Esophagus muscularis mucosa (tissue), 3 donors: ENCODE data around the gene OAT.

Experiments
- CTCF ChIP-seq, 3 experiments: fragments of 200-600 bp in 2 of 3; fragments of 450-650 bp in 1 of 3; sonication (generic) in 2 of 3; IDR thresholded peaks; one replicate each; pipeline ENCODE4 v1.5.1; 2017 to 2019; ENCODE audit warnings: antibody characterized with exemption in 3 of 3, mild to moderate bottlenecking in 2 of 3, moderate library complexity in 1 of 3
- POLR2A ChIP-seq: fragments of 450-650 bp; IDR thresholded peaks from one replicate; pipeline ENCODE4 v1.6.1; 2017; ENCODE audit warnings: antibody characterized with exemption, moderate library complexity, mild to moderate bottlenecking, low read depth

- no peak for TF ChIP-seq POLR2A
- no peak for TF ChIP-seq CTCF (IDR thresholded peaks at IDR 0.05)
Observed at GRCh38 chr10:124415210-124415609, 3.5 kb downstream of the OAT start.
